Transverse colon (tissue), 4 donors: ENCODE data around the gene MAP6. TPM values are rescaled to one million over a fixed set of nuclear protein-coding genes. Genes with fewer than 3 reads are reported as not detected.

ENCODE experiments used
- DNase-seq: peaks from one replicate; pipeline ENCODE4 v3.0.0-alpha.2; 2019
- H3K27ac ChIP-seq, 4 donors: fragments of 200-600 bp; sonication (generic); 2 replicates each; pipeline ENCODE4 v1.5.1; 2016 to 2018; ENCODE audit warnings: inconsistent platforms in 4 of 4
- H3K27me3 ChIP-seq: fragments of 200-600 bp; sonication (generic); 2 replicates; pipeline ENCODE4 v1.5.1; 2017; ENCODE audit warnings: inconsistent platforms
- H3K36me3 ChIP-seq, 4 donors: fragments of 200-600 bp; sonication (generic); 2 replicates each; pipeline ENCODE4 v1.5.1; 2017 to 2019; ENCODE audit warnings: inconsistent platforms in 4 of 4
- H3K4me1 ChIP-seq, 4 donors: fragments of 200-600 bp; sonication (generic); 2 replicates each; pipeline ENCODE4 v1.5.1; 2017 to 2020; ENCODE audit warnings: inconsistent platforms in 4 of 4
- H3K4me3 ChIP-seq, 4 donors: fragments of 200-600 bp; sonication (generic); 1 replicate in 1 of 4; 2 replicates in 3 of 4; pipeline versions ENCODE4 v1.5.1 to v1.6.1; 2017 to 2019; ENCODE audit warnings: inconsistent platforms in 4 of 4
- H3K9me3 ChIP-seq, 2 donors: fragments of 200-600 bp; sonication (generic); 2 replicates each; pipeline ENCODE4 v1.5.1; 2017 to 2019; ENCODE audit warnings: inconsistent platforms in 2 of 2
- EP300 ChIP-seq: sonication (generic); formaldehyde crosslinking; IDR thresholded peaks from one replicate; pipeline ENCODE4 v1.6.1; 2017; ENCODE audit warnings: antibody characterized with exemption, low read depth
- POLR2A ChIP-seq: fragments of 450-650 bp; IDR thresholded peaks from one replicate; pipeline ENCODE4 v1.6.1; 2016; ENCODE audit warnings: antibody characterized with exemption, mild to moderate bottlenecking, moderate library complexity
- POLR2AphosphoS5 ChIP-seq, 3 donors: sonication (generic); formaldehyde crosslinking; IDR thresholded peaks; one replicate each; pipeline ENCODE4 v1.6.1; 2016; ENCODE audit warnings: antibody characterized with exemption in 3 of 3
- WGBS, 2 donors: methylation state at CpG; one replicate each; pipeline ENCODE4 v1.1.5; 2018; ENCODE audit warnings: low coverage in 1 of 2; 5-methylcytosine and 5-hydroxymethylcytosine counted together
- in situ Hi-C, 4 donors: fragments of 200-750 bp; cut with MboI; loops; one replicate each; pipeline versions ENCODE4 v1.15.0 to v1.15.1; 2017; ENCODE audit warnings: low sequenced_read_pairs in 3 of 4, low pct_ligation_motif_present in 1 of 4, low pct_unique_long_range_greater_than_20kb in 1 of 4
- intact Hi-C: fragments of 100-400 bp; cut with DNase I; formaldehyde crosslinking; loops from one replicate; pipeline ENCODE4 v1.15.1; 2023; ENCODE audit warnings: low total_unique reads
- total RNA-seq, 4 donors: library from RNA; depleted of rRNA; stranded (reverse); fragments of >200 nt; gene quantifications; one replicate each; pipeline ENCODE4 v1.1.0, GENCODE V29; 2016
- TF ChIP-seq, protein P1 (sequence below), 5 experiments: fragments of 200-600 bp in 3 of 5; fragments of 450-650 bp in 2 of 5; sonication (generic) in 3 of 5; IDR thresholded peaks; 1 replicate in 2 of 5; 2 replicates in 3 of 5; pipeline ENCODE4 v1.5.1; 2016 to 2017; ENCODE audit warnings: antibody characterized with exemption in 5 of 5, inconsistent platforms in 3 of 5, mild to moderate bottlenecking in 2 of 5, moderate library complexity in 1 of 5

Gene MAP6
- total RNA-seq, 4 donors from 2014 or later = 1.9 to 6.4 (median 3.0) TPM

- Histone ChIP-seq H3K27me3 (no peaks in the 10 kb centered on the region), H3K4me3 (no peak overlapping the region), H3K9me3 (no peaks in the 10 kb centered on the region), H3K4me1 (peaks cover 39 to 68% (median 56%) of the 10 kb centered on the region in 4 donors), H3K27ac (peak overlapping the region; percentile 96 to 99 (median 98)), H3K36me3 (no peaks in the 10 kb centered on the region)
- TF ChIP-seq EP300 (no peak), POLR2AphosphoS5 (IDR thresholded peaks at IDR 0.05) (peak in 1 of 3 donors; percentile 21)
- intact Hi-C loops = no loop called here
- WGBS, 2 donors = 17 to 31% methylated on average over 1 to 8 of the region's 8 CpGs
- DNase-seq = no peak
- in situ Hi-C loops = no loop called here
Observed at GRCh38 chr11:75558939-75559843, 109.6 kb downstream of the MAP6 start.

DNA sequence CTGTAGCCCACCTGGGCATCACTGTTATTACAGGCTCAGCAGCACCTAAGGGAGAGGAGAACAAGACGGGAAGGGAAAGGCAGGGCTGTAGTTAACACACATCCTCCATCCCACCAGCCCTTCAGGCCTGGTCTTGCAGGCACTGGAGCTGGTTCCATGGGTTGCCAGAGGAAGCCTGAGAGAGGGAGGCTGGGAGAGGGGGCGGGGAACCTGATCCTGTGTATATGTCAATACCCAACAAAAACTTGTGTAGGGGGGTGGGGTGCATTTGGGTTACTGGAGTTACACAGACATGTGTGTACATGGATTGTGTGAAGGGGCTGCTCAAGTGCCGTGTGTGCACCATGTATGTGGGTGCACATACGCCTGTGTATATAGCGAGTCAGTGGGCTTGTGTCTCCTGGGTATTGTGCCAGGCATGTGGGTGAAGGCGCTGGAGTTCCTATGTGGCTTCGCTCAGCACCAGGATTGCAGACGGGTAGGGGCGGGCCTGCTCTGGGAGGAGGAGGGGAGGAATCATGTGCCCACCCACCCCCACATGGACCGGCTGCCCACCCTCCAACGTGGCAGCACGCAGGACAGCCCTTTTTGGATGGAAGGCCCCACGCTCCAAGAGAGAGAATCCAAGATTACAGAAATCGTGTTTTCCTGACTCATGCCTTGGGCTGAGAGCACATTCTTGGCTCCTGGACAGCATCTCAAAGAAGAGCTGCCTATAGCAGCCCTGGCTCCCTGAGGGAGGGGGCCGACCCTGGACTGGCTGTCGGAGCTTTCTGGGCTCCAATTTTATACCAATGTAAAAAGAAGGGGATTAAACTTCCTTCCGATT lies 111.0 kb downstream of the MAP6 start:
- TF ChIP-seq, protein P1, sequence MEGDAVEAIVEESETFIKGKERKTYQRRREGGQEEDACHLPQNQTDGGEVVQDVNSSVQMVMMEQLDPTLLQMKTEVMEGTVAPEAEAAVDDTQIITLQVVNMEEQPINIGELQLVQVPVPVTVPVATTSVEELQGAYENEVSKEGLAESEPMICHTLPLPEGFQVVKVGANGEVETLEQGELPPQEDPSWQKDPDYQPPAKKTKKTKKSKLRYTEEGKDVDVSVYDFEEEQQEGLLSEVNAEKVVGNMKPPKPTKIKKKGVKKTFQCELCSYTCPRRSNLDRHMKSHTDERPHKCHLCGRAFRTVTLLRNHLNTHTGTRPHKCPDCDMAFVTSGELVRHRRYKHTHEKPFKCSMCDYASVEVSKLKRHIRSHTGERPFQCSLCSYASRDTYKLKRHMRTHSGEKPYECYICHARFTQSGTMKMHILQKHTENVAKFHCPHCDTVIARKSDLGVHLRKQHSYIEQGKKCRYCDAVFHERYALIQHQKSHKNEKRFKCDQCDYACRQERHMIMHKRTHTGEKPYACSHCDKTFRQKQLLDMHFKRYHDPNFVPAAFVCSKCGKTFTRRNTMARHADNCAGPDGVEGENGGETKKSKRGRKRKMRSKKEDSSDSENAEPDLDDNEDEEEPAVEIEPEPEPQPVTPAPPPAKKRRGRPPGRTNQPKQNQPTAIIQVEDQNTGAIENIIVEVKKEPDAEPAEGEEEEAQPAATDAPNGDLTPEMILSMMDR (IDR thresholded peaks at IDR 0.05) = no peak
- TF ChIP-seq POLR2AphosphoS5 (IDR thresholded peaks at IDR 0.05) (peak in 2 of 3 donors; percentile 32 to 33), EP300 (no peak), POLR2A (no peak)
- Histone ChIP-seq H3K27ac (peak overlapping the region; percentile 96 to 99 (median 98)), H3K36me3 (no peaks in the 10 kb centered on the region), H3K9me3 (no peaks in the 10 kb centered on the region), H3K4me1 (peaks cover 33 to 63% (median 50%) of the 10 kb centered on the region in 4 donors), H3K4me3 (no peak overlapping the region), H3K27me3 (no peaks in the 10 kb centered on the region)
- intact Hi-C loops (no loop called here), in situ Hi-C loops (no loop called here)
- peak; percentile 41 for DNase-seq
- 66 to 82% methylated on average over 2 to 17 of the region's 17 CpGs for WGBS, 2 donors

DNA sequence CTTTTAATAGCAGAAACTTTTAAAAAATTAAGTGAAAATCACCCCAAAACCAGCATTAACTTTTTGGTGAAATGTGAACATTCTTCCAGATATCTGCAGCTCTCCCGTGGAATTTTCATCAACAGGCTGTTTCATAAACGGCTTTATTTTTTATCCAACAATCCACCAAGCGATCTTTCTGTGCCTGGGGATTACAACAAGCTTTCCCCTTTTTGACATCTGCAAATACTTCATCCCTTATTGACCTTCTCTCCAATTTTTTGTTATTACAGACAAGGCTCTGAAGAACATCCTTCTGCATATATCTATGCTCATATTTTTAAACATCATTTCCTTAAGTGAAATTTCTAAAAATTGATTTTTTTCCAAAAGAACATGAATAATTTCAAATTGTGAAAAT lies 112.6 kb downstream of the MAP6 start:
- Histone ChIP-seq H3K27ac (peak overlapping the region in 3 of 4 donors; percentile 96 to 98 (median 98)), H3K4me3 (no peak overlapping the region), H3K9me3 (no peaks in the 10 kb centered on the region), H3K27me3 (no peaks in the 10 kb centered on the region), H3K36me3 (no peaks in the 10 kb centered on the region), H3K4me1 (peaks cover 31 to 57% (median 43%) of the 10 kb centered on the region in 4 donors)
- TF ChIP-seq POLR2AphosphoS5 (IDR thresholded peaks at IDR 0.05) (no peak), POLR2A (no peak), EP300 (no peak)
- TF ChIP-seq, protein P1 (IDR thresholded peaks at IDR 0.05) = no peak
- intact Hi-C loops (no loop called here), in situ Hi-C loops (no loop called here)
- DNase-seq = no peak
- WGBS, 2 donors = 82 to 86% methylated on average over 3 of the region's 3 CpGs

DNA sequence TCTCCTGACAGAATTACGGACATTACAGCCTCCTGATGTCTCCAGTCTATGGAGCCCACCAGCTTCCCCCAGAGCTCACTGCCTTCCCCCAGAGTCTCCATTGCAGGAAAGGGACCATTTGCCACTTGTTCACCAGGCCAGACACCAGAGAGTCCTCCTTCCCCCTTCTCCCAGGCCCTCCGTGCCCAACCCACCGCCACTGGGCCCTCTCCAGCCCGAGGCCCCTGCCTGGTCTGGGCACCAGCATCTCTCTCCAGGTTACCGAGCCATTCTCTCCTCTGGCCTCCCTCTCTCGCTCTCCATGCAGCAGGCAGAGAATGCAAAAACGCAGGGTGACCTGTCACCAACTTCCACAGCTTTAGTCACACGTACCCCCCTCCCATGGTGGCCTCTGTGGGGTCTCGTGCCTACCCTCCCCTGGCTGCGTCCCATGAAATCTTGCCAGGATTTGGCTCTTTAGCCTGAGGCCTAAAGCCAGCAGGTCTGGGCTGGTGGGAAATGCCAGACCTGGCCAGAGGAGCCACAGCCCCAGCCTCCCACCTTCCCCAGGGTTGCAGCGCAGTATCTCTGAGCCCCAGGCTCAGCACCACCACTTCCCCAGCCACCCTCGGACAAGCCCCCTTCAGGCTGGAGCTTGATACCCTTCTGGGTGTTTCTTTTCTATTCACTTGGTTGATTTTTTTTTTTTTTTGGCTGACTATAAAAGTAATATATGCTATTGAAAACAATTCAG lies 113.6 kb downstream of the MAP6 start:
- 87 to 88% methylated on average over 7 to 12 of the region's 12 CpGs for WGBS, 2 donors
- Histone ChIP-seq H3K9me3 (no peaks in the 10 kb centered on the region), H3K4me3 (no peak overlapping the region), H3K4me1 (peaks cover 23 to 46% (median 39%) of the 10 kb centered on the region in 4 donors), H3K27me3 (no peaks in the 10 kb centered on the region), H3K27ac (peak overlapping the region; percentile 75 to 92 (median 88)), H3K36me3 (no peaks in the 10 kb centered on the region)
- DNase-seq = no peak
- intact Hi-C loops = no loop called here
- in situ Hi-C loops = no loop called here
- TF ChIP-seq POLR2A = no peak
- TF ChIP-seq POLR2AphosphoS5 (IDR thresholded peaks at IDR 0.05) = no peak
- no peak for TF ChIP-seq EP300
- TF ChIP-seq, protein P1 (IDR thresholded peaks at IDR 0.05) = no peak
